Measurements from ENCODE around the gene MAEL. TPM values are rescaled to one million over a fixed set of nuclear protein-coding genes. Genes with fewer than 3 reads are reported as not detected.

Gene MAEL
- total and polyA plus RNA-seq, 2 experiments from 2014 or later: 0.45 TPM; not detected in 1

GRCh38 chr1:167056529-167057231, 67.6 kb downstream of the MAEL start:
- DNase-seq (ENCODE audit: low spot score): no peak
- Histone ChIP-seq H3K79me2 (no peaks in the 10 kb centered on the region), H3K4me1 (ENCODE audit: insufficient read depth) (no peaks in the 10 kb centered on the region), H3K27ac (no peak overlapping the region), H3K36me3 (replicated peaks; ENCODE audit: insufficient read depth, low read depth) (no peaks in the 10 kb centered on the region), H3K9me2 (replicated peaks; ENCODE audit: insufficient read depth) (no peaks in the 10 kb centered on the region), H3K27me3 (no peaks in the 10 kb centered on the region), H2AFZ (no peak overlapping the region), H3K9me3 (ENCODE audit: low read depth) (no peaks in the 10 kb centered on the region), H3K4me2 (no peak overlapping the region), H4K20me1 (ENCODE audit: insufficient read depth, poor library complexity, severe bottlenecking) (no peaks in the 10 kb centered on the region), H3K4me3 (no peak overlapping the region)
- no peak for TF ChIP-seq EZH2 (IDR thresholded peaks at IDR 0.05; ENCODE audit: borderline replicate concordance)
- 61% methylated on average over 10 of the region's 10 CpGs for WGBS (ENCODE audit: low lambda C conversion rate, missing lambda C conversion rate)

- TF ChIP-seq CTCF (IDR thresholded peaks at IDR 0.05; ENCODE audit: poor library complexity) (peak; percentile 58), EZH2 (IDR thresholded peaks at IDR 0.05; ENCODE audit: borderline replicate concordance) (no peak)
- peak; percentile 65 for DNase-seq (ENCODE audit: low spot score)
- no peak overlapping the region for H3K4me2 ChIP-seq
- no peak overlapping the region for H3K27ac ChIP-seq
- no peaks in the 10 kb centered on the region for H3K27me3 ChIP-seq
- H3K79me2 ChIP-seq: no peaks in the 10 kb centered on the region
- H4K20me1 ChIP-seq (ENCODE audit: insufficient read depth, poor library complexity, severe bottlenecking): no peaks in the 10 kb centered on the region
- H2AFZ ChIP-seq: no peak overlapping the region
- H3K4me1 ChIP-seq (ENCODE audit: insufficient read depth): no peaks in the 10 kb centered on the region
- no peaks in the 10 kb centered on the region for H3K36me3 ChIP-seq (replicated peaks; ENCODE audit: insufficient read depth, low read depth)
- H3K9me3 ChIP-seq (ENCODE audit: low read depth): no peaks in the 10 kb centered on the region
- 33% methylated on average over 6 of the region's 6 CpGs for WGBS (ENCODE audit: low lambda C conversion rate, missing lambda C conversion rate)
- no peaks in the 10 kb centered on the region for H3K9me2 ChIP-seq (replicated peaks; ENCODE audit: insufficient read depth)
- H3K4me3 ChIP-seq: no peak overlapping the region
Observed at GRCh38 chr1:167057241-167057688, 68.2 kb downstream of the MAEL start.

GRCh38 chr1:167059045-167059808, 70.1 kb downstream of the MAEL start:
- H3K4me3 ChIP-seq: no peak overlapping the region
- no peaks in the 10 kb centered on the region for H3K36me3 ChIP-seq (replicated peaks; ENCODE audit: insufficient read depth, low read depth)
- H4K20me1 ChIP-seq (ENCODE audit: insufficient read depth, poor library complexity, severe bottlenecking): no peaks in the 10 kb centered on the region
- H3K9me2 ChIP-seq (replicated peaks; ENCODE audit: insufficient read depth): no peaks in the 10 kb centered on the region
- H3K27me3 ChIP-seq: no peaks in the 10 kb centered on the region
- peak overlapping the region; percentile 55 for H3K4me2 ChIP-seq
- H2AFZ ChIP-seq: peak overlapping the region; percentile 38
- H3K27ac ChIP-seq: no peak overlapping the region
- no peaks in the 10 kb centered on the region for H3K9me3 ChIP-seq (ENCODE audit: low read depth)
- H3K79me2 ChIP-seq: no peaks in the 10 kb centered on the region
- WGBS (ENCODE audit: low lambda C conversion rate, missing lambda C conversion rate): 20% methylated on average over 17 of the region's 17 CpGs
- H3K4me1 ChIP-seq (ENCODE audit: insufficient read depth): no peaks in the 10 kb centered on the region
- DNase-seq (ENCODE audit: low spot score): peak; percentile 77
- TF ChIP-seq CTCF (IDR thresholded peaks at IDR 0.05; ENCODE audit: poor library complexity) (peak; percentile 97), EZH2 (IDR thresholded peaks at IDR 0.05; ENCODE audit: borderline replicate concordance) (no peak)

DNA sequence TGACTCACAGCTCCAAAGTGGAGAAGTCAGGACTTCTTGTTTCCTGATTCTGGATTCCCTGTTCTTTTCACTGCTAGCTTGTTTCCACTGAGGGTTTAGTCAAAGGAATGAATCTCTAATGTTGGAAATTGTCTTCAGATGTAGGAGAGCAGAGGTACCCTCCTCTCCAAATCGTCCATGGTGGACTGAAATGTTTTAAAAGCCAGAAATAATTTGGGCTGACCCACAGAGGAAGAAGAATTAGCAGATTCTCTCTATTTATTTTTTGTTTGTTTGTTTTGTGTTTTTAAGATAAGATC, 70.7 kb downstream of the MAEL start:
- no peaks in the 10 kb centered on the region for H3K79me2 ChIP-seq
- no peaks in the 10 kb centered on the region for H3K36me3 ChIP-seq (replicated peaks; ENCODE audit: insufficient read depth, low read depth)
- no peak for DNase-seq (ENCODE audit: low spot score)
- H4K20me1 ChIP-seq (ENCODE audit: insufficient read depth, poor library complexity, severe bottlenecking): no peaks in the 10 kb centered on the region
- no peaks in the 10 kb centered on the region for H3K9me3 ChIP-seq (ENCODE audit: low read depth)
- H3K4me2 ChIP-seq: no peak overlapping the region
- no peaks in the 10 kb centered on the region for H3K4me1 ChIP-seq (ENCODE audit: insufficient read depth)
- H3K9me2 ChIP-seq (replicated peaks; ENCODE audit: insufficient read depth): no peaks in the 10 kb centered on the region
- WGBS (ENCODE audit: low lambda C conversion rate, missing lambda C conversion rate): 65% methylated on average over 1 of the region's 1 CpG
- H3K27ac ChIP-seq: no peak overlapping the region
- no peak overlapping the region for H2AFZ ChIP-seq
- H3K27me3 ChIP-seq: no peaks in the 10 kb centered on the region
- no peak overlapping the region for H3K4me3 ChIP-seq
- TF ChIP-seq EZH2phosphoT487 (IDR thresholded peaks at IDR 0.05; ENCODE audit: low read depth, severe bottlenecking, unreplicated experiment): no peak
- no peak for TF ChIP-seq CTCF (IDR thresholded peaks at IDR 0.05; ENCODE audit: poor library complexity)
- TF ChIP-seq EZH2 (IDR thresholded peaks at IDR 0.05; ENCODE audit: borderline replicate concordance): no peak
